DMS114 treated with DMSO at 0.1 percent for 48 hours (cell line): ENCODE data around the gene PDE4D.
"Not testable (repeated sequence)": the region's sequence is repeated elsewhere in the genome, so short reads cannot be mapped to it uniquely, and the experiment has no call there.

Experiments used
- DNase-seq: peaks from one replicate; lab custom pipeline; 2025; ENCODE audit not compliant: unreplicated experiment; lab: John Stamatoyannopoulos, UW

Gene PDE4D

GRCh38 chr5:59312223-59312622 is 581.3 kb downstream of the PDE4D start:
- no peak for DNase-seq

GRCh38 chr5:59308685-59309084 is 584.8 kb downstream of the PDE4D start:
- not testable (repeated sequence) for DNase-seq

GRCh38 chr5:59303289-59303716 is 590.2 kb downstream of the PDE4D start:
- not testable (repeated sequence) for DNase-seq

- not testable (repeated sequence) for DNase-seq
Observed at GRCh38 chr5:59302509-59302908, 591.0 kb downstream of the PDE4D start.

GRCh38 chr5:59301727-59302126 is 591.8 kb downstream of the PDE4D start:
- DNase-seq: no peak

- no peak for DNase-seq
Observed at GRCh38 chr5:59300930-59301329, 592.6 kb downstream of the PDE4D start.

- no peak for DNase-seq
Observed at GRCh38 chr5:59299006-59299405, 594.5 kb downstream of the PDE4D start.

- no peak for DNase-seq
Observed at GRCh38 chr5:59296317-59297264, 596.9 kb downstream of the PDE4D start.

GRCh38 chr5:59293700-59294099 is 599.8 kb downstream of the PDE4D start:
- DNase-seq: no peak

- DNase-seq: no peak
Observed at GRCh38 chr5:59291941-59292340, 601.6 kb downstream of the PDE4D start.

GRCh38 chr5:59287884-59288283 is 605.6 kb downstream of the PDE4D start:
- DNase-seq: no peak

- DNase-seq: no peak
Observed at GRCh38 chr5:59287361-59287760, 606.2 kb downstream of the PDE4D start.

- no peak for DNase-seq
Observed at GRCh38 chr5:59286510-59286909, 607.0 kb downstream of the PDE4D start.

- no peak for DNase-seq
Observed at GRCh38 chr5:59285300-59286016, 608.1 kb downstream of the PDE4D start.

GRCh38 chr5:59282726-59283125 is 610.8 kb downstream of the PDE4D start:
- DNase-seq: no peak

- DNase-seq: no peak
Observed at GRCh38 chr5:59279979-59280378, 613.5 kb downstream of the PDE4D start.

GRCh38 chr5:59276917-59277372 is 616.6 kb downstream of the PDE4D start:
- peak; percentile 29 for DNase-seq

GRCh38 chr5:59276325-59276675 is 617.2 kb downstream of the PDE4D start:
- DNase-seq: no peak

GRCh38 chr5:59275510-59276324 is 617.8 kb downstream of the PDE4D start:
- DNase-seq: peak; percentile 64

- DNase-seq: peak; percentile 64
Observed at GRCh38 chr5:59275170-59275509, 618.4 kb downstream of the PDE4D start.

- DNase-seq: no peak
Observed at GRCh38 chr5:59274106-59274636, 619.4 kb downstream of the PDE4D start.
